Keratinocyte (primary cell): ENCODE measurements around the gene RRBP1. TPM values are rescaled to one million over a fixed set of nuclear protein-coding genes. Genes with fewer than 3 reads are reported as not detected.

Source experiments
- DNase-seq: peaks from one replicate; pipeline ENCODE4 v3.0.0-alpha.2; 2011; ENCODE audit warnings: low read depth, missing footprints, low spot score
- FAIRE-seq: peaks from 2 replicates; lab custom pipeline; 2011; peaks lifted over from hg19 to GRCh38; lab: Jason Lieb, UNC
- H2AFZ ChIP-seq: 2 replicates; pipeline ENCODE4 v1.6.0; 2012; ENCODE audit warnings: low read length, control low read depth, inconsistent platforms; ENCODE audit not compliant: control insufficient read depth
- H3K27ac ChIP-seq: 2 replicates; pipeline ENCODE4 v1.5.1; 2011; ENCODE audit warnings: low read length; ENCODE audit not compliant: control insufficient read depth, insufficient read depth
- H3K27me3 ChIP-seq: 3 replicates; pipeline ENCODE4 v1.6.0; 2011; ENCODE audit warnings: low read length; ENCODE audit not compliant: control insufficient read depth, insufficient read depth; ENCODE audit errors: extremely low read depth
- H3K36me3 ChIP-seq, 2 experiments: 2 replicates in 1 of 2; 3 replicates in 1 of 2; pipeline ENCODE4 v1.5.1; 2011; ENCODE audit warnings: low read length in 2 of 2, mild to moderate bottlenecking in 1 of 2; ENCODE audit not compliant: control insufficient read depth in 2 of 2, insufficient read depth in 2 of 2; ENCODE audit errors: extremely low read depth in 1 of 2
- H3K4me1 ChIP-seq: 3 replicates; pipeline ENCODE4 v1.5.1; 2011; ENCODE audit warnings: low read length; ENCODE audit not compliant: control insufficient read depth, insufficient read depth; ENCODE audit errors: extremely low read depth
- H3K4me2 ChIP-seq: 3 replicates; pipeline ENCODE4 v1.6.0; 2011; ENCODE audit warnings: low read depth, low read length; ENCODE audit not compliant: control insufficient read depth, insufficient read depth; ENCODE audit errors: extremely low read depth
- H3K4me3 ChIP-seq, 3 experiments: fragments of 200-600 bp in 1 of 3; sonication (generic) in 1 of 3; 2 replicates in 2 of 3; 3 replicates in 1 of 3; pipeline ENCODE4 v1.5.1; 2011 to 2016; ENCODE audit warnings: low read length in 3 of 3, mild to moderate bottlenecking in 3 of 3, control low read depth in 2 of 3, inconsistent platforms in 1 of 3, low read depth in 1 of 3, mixed read lengths in 1 of 3, mixed run types in 1 of 3, moderate library complexity in 1 of 3; ENCODE audit not compliant: control insufficient read depth in 2 of 3, insufficient read depth in 2 of 3; ENCODE audit errors: extremely low read depth in 1 of 3
- H3K79me2 ChIP-seq: 2 replicates; pipeline ENCODE4 v1.6.0; 2012; ENCODE audit warnings: low read length; ENCODE audit not compliant: control insufficient read depth, insufficient read depth
- H3K9ac ChIP-seq: 3 replicates; pipeline ENCODE4 v1.6.0; 2011; ENCODE audit warnings: low read length; ENCODE audit not compliant: control insufficient read depth, insufficient read depth; ENCODE audit errors: extremely low read depth
- H3K9me1 ChIP-seq: 3 replicates; pipeline ENCODE4 v1.6.0; 2011; ENCODE audit warnings: low read length; ENCODE audit not compliant: control insufficient read depth, insufficient read depth; ENCODE audit errors: extremely low read depth
- H3K9me3 ChIP-seq: 2 replicates; pipeline ENCODE4 v1.5.1; 2012; ENCODE audit warnings: low read depth, low read length; ENCODE audit not compliant: control insufficient read depth
- H4K20me1 ChIP-seq: 3 replicates; pipeline ENCODE4 v1.6.0; 2011; ENCODE audit warnings: low read length; ENCODE audit not compliant: control insufficient read depth, insufficient read depth; ENCODE audit errors: extremely low read depth
- CTCF ChIP-seq, 3 experiments: IDR thresholded peaks in 1 of 3; conservative IDR thresholded peaks in 1 of 3; optimal IDR thresholded peaks in 1 of 3; 2 replicates in 2 of 3; 3 replicates in 1 of 3; pipeline versions ENCODE3 to v1.5.1; 2011; ENCODE audit warnings: low read length in 3 of 3, mild to moderate bottlenecking in 3 of 3, moderate library complexity in 2 of 3, control low read depth in 1 of 3, inconsistent platforms in 1 of 3; ENCODE audit not compliant: insufficient read depth in 2 of 3; ENCODE audit errors: extremely low read depth in 1 of 3
- EZH2 ChIP-seq: IDR thresholded peaks from one replicate; pipeline ENCODE4 v1.6.1; 2012; ENCODE audit warnings: inconsistent platforms, mild to moderate bottlenecking, low read length, moderate library complexity
- dilution Hi-C: fragments of 300-500 bp; cut with MboI; formaldehyde crosslinking; loops from one replicate; pipeline ENCODE4 v1.7.0; 2020; ENCODE audit warnings: low sequenced_read_pairs; ENCODE audit not compliant: extremely low pct_ligation_motif_present
- polyA plus RNA-seq, 5 experiments: library from polyadenylated mRNA; depleted of rRNA in 3 of 5; stranded (reverse) in 3 of 5; stranded (forward) in 1 of 5; unstranded in 1 of 5; fragments of >200 nt; gene quantifications; 1 replicate in 1 of 5; 2 replicates in 3 of 5; 3 replicates in 1 of 5; pipeline versions ENCODE4 v1.2.1 to v1.2.3, GENCODE V29; 2011 to 2012; ENCODE audit warnings: missing spikeins in 2 of 5, low read depth in 1 of 5, low replicate concordance in 1 of 5

The RRBP1 gene
- polyA plus RNA-seq, 1 donor (not counting 4 experiments of a cell fraction or from before 2014, with no cell fraction given), result 43.9 TPM

GRCh38 chr20:17667445-17667844 lies 14.6 kb downstream of the RRBP1 start:
- Histone ChIP-seq H3K9me3 (no peaks in the 10 kb centered on the region), H3K79me2 (peaks cover 85% of the 10 kb centered on the region), H4K20me1 (peaks cover 6% of the 10 kb centered on the region), H3K9ac (no peak overlapping the region), H3K4me3 (no peak overlapping the region), H3K27ac (no peak overlapping the region), H3K36me3 (peaks cover 6 to 13% of the 10 kb centered on the region in 2 experiments), H3K27me3 (no peaks in the 10 kb centered on the region), H3K4me2 (no peak overlapping the region), H3K4me1 (no peaks in the 10 kb centered on the region), H3K9me1 (no peaks in the 10 kb centered on the region), H2AFZ (no peak overlapping the region)
- TF ChIP-seq CTCF (optimal IDR thresholded peaks at IDR 0.05 in 1 of 3, IDR thresholded peaks at IDR 0.05 in 1 of 3, conservative IDR thresholded peaks at IDR 0.05 in 1 of 3; ENCODE audit: extremely low read depth in 1 of 3, insufficient read depth in 2 of 3, low read length in 3 of 3) (no peak), EZH2 (no peak)
- no peak for DNase-seq
- FAIRE-seq, result no peak
- dilution Hi-C loops, result no loop called here

- TF ChIP-seq EZH2, result no peak
- TF ChIP-seq CTCF (optimal IDR thresholded peaks at IDR 0.05 in 1 of 3, IDR thresholded peaks at IDR 0.05 in 1 of 3, conservative IDR thresholded peaks at IDR 0.05 in 1 of 3; ENCODE audit: extremely low read depth in 1 of 3, insufficient read depth in 2 of 3, low read length in 3 of 3), result no peak
- Histone ChIP-seq H4K20me1 (peaks cover 5% of the 10 kb centered on the region), H3K9me1 (no peaks in the 10 kb centered on the region), H3K27me3 (no peaks in the 10 kb centered on the region), H3K9me3 (no peaks in the 10 kb centered on the region), H3K36me3 (peaks cover 6 to 13% of the 10 kb centered on the region in 2 experiments), H3K4me1 (no peaks in the 10 kb centered on the region), H2AFZ (no peak overlapping the region), H3K79me2 (peaks cover 82% of the 10 kb centered on the region), H3K27ac (no peak overlapping the region), H3K9ac (no peak overlapping the region), H3K4me3 (no peak overlapping the region), H3K4me2 (no peak overlapping the region)
- dilution Hi-C loops, result no loop called here
- DNase-seq, result no peak
- FAIRE-seq, result no peak
Measured at GRCh38 chr20:17666481-17666880, 15.6 kb downstream of the RRBP1 start.
